ENCODE measurements around the gene PARP4.
"Not testable (repeated sequence)": the region's sequence is repeated elsewhere in the genome, so short reads cannot be mapped to it uniquely, and the experiment has no call there.

The PARP4 gene

DNA sequence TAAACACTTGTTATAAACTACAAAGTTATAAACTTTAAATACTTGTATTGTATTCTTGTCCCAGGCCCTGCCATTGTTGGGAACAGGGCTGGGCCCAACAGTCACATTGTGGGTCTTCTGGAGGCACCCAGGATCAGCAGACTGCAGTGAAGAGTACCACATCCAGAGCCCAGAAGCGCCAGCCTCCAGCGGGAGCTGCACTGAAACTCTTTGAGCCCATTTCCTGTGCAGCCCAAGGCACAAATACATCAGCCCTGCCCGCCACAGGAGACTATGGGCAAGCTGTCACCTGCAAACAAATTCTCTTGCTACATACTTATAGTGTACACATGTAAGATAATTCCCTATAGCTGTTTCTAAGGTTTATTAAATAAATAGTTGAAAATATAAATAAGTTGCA, 86.5 kb downstream of the PARP4 start:
- not testable (repeated sequence) for H3K27ac ChIP-seq (ENCODE audit: low read length); H3K4me3 ChIP-seq (ENCODE audit: low read length); H3K4me1 ChIP-seq (ENCODE audit: insufficient read depth, low read length); H3K9me3 ChIP-seq (ENCODE audit: insufficient read depth, low read depth, low read length); H3K9ac ChIP-seq (ENCODE audit: low read depth, low read length); H3K27me3 ChIP-seq (ENCODE audit: insufficient read depth, low read length)
- H3K36me3 ChIP-seq (ENCODE audit: insufficient read depth, low read depth, low read length) = peaks cover 31% of the 10 kb centered on the region

DNA sequence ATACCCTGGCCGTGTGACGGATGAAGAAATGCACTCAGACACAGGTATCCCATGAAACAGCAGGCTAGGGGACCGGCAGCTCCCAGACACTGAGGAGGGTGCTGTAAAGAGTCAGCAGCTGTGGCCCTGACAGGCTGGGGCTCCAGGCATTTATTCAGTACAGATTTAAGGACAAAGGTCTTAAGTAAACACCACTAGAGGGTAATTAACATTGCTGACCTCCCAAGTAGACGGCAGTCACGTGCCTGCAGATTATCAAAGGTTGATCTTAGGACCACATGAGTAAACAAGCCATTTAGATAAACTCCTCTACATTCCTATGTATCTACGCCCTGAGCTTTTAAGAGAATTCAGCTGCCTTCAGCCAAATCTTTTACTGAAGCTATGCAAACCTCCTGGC, 92.9 kb downstream of the PARP4 start:
- H3K9me3 ChIP-seq (ENCODE audit: insufficient read depth, low read depth, low read length) = peaks cover 13% of the 10 kb centered on the region
- H3K4me1 ChIP-seq (ENCODE audit: insufficient read depth, low read length); H3K27me3 ChIP-seq (ENCODE audit: insufficient read depth, low read length); H3K27ac ChIP-seq (ENCODE audit: low read length); H3K9ac ChIP-seq (ENCODE audit: low read depth, low read length); H3K4me3 ChIP-seq (ENCODE audit: low read length): not testable (repeated sequence)
- H3K36me3 ChIP-seq (ENCODE audit: insufficient read depth, low read depth, low read length) = peaks cover 34% of the 10 kb centered on the region

DNA sequence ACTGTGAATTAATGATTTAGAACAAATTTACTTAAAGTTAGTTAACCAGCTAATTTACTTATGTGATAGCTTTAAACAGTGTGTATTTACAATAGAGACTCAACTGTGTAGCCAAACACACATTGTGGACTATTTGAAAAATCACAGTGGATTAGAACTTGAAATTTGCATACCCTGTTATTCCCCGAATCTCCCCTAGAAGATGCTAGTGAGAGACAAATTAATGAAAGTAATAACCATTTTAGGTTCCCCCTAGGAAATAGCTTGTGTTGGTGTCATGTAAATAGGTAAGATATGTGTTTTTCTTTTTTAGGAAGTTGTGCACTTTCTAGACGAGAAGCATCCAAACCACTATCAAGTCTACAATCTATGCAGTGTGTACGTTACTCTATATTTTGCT, 104.7 kb downstream of the PARP4 start:
- no peaks in the 10 kb centered on the region for H3K9me3 ChIP-seq (ENCODE audit: insufficient read depth, low read depth, low read length)
- no peaks in the 10 kb centered on the region for H3K27me3 ChIP-seq (ENCODE audit: insufficient read depth, low read length)
- H3K9ac ChIP-seq (ENCODE audit: low read depth, low read length) = no peak overlapping the region
- no peaks in the 10 kb centered on the region for H3K36me3 ChIP-seq (ENCODE audit: insufficient read depth, low read depth, low read length)
- H3K4me1 ChIP-seq (ENCODE audit: insufficient read depth, low read length) = no peaks in the 10 kb centered on the region
- H3K4me3 ChIP-seq (ENCODE audit: low read length) = no peak overlapping the region
- no peak overlapping the region for H3K27ac ChIP-seq (ENCODE audit: low read length)

DNA sequence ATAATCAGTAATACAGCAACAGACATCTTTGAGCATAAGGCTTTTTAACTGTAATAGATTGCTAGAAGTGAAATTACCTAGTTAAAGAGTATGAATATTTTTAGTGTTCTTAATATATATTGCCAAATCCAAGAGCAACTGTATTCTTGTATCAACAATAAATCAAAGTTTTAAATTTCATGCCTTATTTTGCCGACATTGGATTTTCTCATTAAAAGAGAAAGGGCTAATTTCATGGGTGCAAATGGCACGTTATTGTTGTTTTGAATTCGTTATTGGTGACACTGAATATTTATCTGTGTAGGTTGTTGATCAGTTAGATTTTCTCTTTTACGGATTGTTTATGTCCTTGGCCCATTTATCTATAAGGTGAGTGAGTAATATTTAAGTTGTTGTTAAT, 106.1 kb downstream of the PARP4 start:
- no peaks in the 10 kb centered on the region for H3K9me3 ChIP-seq (ENCODE audit: insufficient read depth, low read depth, low read length)
- no peak overlapping the region for H3K4me3 ChIP-seq (ENCODE audit: low read length)
- H3K36me3 ChIP-seq (ENCODE audit: insufficient read depth, low read depth, low read length) = no peaks in the 10 kb centered on the region
- H3K27me3 ChIP-seq (ENCODE audit: insufficient read depth, low read length) = no peaks in the 10 kb centered on the region
- H3K27ac ChIP-seq (ENCODE audit: low read length) = no peak overlapping the region
- no peaks in the 10 kb centered on the region for H3K4me1 ChIP-seq (ENCODE audit: insufficient read depth, low read length)
- no peak overlapping the region for H3K9ac ChIP-seq (ENCODE audit: low read depth, low read length)

DNA sequence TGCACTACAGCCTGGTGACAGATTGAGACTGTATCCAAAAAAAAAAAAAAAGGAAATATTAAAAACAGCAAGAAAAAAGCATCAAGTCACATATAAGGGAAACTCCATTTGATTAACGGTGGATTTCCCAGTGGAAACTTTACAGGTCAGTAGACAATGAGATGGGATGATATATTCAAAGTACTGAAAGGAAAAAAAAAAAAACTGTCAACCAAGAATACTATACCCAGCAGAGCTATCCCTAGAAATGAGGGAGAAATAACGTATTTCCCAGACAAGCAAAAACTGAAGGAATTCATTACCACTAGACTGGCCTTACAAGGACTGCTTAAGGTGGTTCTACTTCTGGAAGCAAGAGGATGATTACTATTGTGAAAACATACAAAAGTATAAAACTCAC, 115.8 kb downstream of the PARP4 start:
- no peak overlapping the region for H3K4me3 ChIP-seq (ENCODE audit: low read length)
- no peak overlapping the region for H3K9ac ChIP-seq (ENCODE audit: low read depth, low read length)
- H3K27ac ChIP-seq (ENCODE audit: low read length) = no peak overlapping the region
- H3K27me3 ChIP-seq (ENCODE audit: insufficient read depth, low read length) = no peaks in the 10 kb centered on the region
- H3K36me3 ChIP-seq (ENCODE audit: insufficient read depth, low read depth, low read length) = no peaks in the 10 kb centered on the region
- no peaks in the 10 kb centered on the region for H3K9me3 ChIP-seq (ENCODE audit: insufficient read depth, low read depth, low read length)
- H3K4me1 ChIP-seq (ENCODE audit: insufficient read depth, low read length) = no peaks in the 10 kb centered on the region

DNA sequence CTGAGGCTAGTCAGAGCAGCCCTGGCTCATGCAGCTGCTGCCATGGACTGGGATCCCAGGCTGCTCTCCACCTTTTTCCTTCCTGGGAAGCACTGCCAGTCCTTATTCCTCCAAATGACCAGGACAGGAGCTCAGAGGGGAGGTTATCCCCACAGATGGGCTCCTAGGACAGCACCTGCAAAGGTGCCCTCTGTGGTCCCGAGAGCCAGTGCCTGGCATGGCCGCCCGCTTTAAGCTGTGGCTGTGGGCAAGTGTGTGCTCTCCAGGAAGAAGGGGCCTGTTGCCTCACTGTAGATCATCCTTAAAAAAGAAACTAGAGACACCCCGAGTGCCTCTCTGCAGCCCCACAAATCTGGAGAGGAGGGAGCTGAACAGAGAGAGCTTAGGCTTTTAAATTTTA, 119.6 kb downstream of the PARP4 start:
- no peaks in the 10 kb centered on the region for H3K9me3 ChIP-seq (ENCODE audit: insufficient read depth, low read depth, low read length)
- no peak overlapping the region for H3K27ac ChIP-seq (ENCODE audit: low read length)
- no peak overlapping the region for H3K9ac ChIP-seq (ENCODE audit: low read depth, low read length)
- H3K4me3 ChIP-seq (ENCODE audit: low read length) = no peak overlapping the region
- H3K4me1 ChIP-seq (ENCODE audit: insufficient read depth, low read length) = no peaks in the 10 kb centered on the region
- H3K27me3 ChIP-seq (ENCODE audit: insufficient read depth, low read length) = no peaks in the 10 kb centered on the region
- H3K36me3 ChIP-seq (ENCODE audit: insufficient read depth, low read depth, low read length) = no peaks in the 10 kb centered on the region

DNA sequence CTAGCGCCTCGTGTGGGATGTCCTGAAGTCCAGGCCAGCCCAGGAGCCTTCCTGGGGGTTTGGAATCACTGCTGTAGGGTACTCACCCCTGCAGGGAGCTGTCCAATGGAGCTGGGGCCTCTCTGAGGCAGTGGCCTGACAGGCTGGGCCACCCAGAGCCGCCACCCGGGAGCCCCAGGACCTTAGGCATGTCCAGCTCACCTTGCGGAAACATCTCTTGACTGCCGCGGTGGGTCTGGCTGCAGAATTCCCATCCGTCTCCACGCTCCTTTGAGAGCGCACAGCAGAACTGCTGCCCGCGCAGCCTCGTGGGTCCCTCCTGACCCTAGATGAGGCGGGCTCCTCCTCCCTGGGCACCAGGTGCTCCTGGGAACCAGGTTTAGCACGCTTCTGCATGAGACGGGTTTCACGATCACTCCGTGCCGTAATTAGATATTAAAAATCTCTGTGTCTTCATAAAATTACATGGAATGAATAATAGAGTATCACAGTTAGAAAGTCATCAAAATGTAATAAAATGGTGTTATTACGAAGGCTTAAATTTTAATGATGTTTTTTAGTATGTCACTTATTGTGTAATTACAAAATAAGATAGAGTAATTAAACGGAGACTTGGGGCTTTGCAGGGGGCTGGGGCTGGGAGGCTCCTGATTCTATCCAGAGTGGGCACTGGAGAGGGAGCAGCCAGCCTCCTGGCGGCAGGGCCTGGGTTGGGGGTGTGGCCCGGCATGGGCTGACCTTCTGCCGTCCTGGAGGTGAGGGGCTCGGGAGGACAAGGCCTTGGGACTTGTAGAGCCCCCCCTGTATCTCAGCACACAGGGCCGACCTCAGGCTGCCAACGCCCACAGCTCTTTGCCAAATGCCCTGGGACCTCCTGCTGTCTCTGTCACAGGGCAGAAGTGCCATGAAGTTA, 120.6 kb downstream of the PARP4 start:
- H3K4me3 ChIP-seq (ENCODE audit: low read length); H3K9ac ChIP-seq (ENCODE audit: low read depth, low read length); H3K9me3 ChIP-seq (ENCODE audit: insufficient read depth, low read depth, low read length); H3K4me1 ChIP-seq (ENCODE audit: insufficient read depth, low read length); H3K27me3 ChIP-seq (ENCODE audit: insufficient read depth, low read length); H3K36me3 ChIP-seq (ENCODE audit: insufficient read depth, low read depth, low read length); H3K27ac ChIP-seq (ENCODE audit: low read length): not testable (repeated sequence)

DNA sequence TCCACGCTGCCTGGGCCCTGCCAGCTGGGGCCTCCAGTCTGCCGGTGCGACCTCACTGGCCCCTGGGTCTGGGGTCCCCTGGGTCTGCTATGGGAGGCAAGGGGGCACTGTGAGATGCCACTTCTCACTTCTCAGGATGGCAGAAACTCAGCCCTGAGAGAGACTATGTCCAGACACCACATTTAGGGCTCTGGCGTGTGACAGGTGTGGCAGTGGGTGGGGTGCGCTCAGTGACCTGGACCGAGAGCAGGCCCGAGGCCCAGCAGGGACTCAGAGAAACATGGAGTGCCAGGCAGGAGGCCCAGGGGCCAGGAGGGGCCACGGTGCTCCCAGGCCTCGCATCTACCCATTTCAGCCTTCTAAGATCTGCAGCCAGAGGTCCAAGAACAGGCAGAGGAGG, 121.8 kb downstream of the PARP4 start:
- H3K27me3 ChIP-seq (ENCODE audit: insufficient read depth, low read length); H3K27ac ChIP-seq (ENCODE audit: low read length); H3K9ac ChIP-seq (ENCODE audit: low read depth, low read length); H3K9me3 ChIP-seq (ENCODE audit: insufficient read depth, low read depth, low read length); H3K36me3 ChIP-seq (ENCODE audit: insufficient read depth, low read depth, low read length); H3K4me1 ChIP-seq (ENCODE audit: insufficient read depth, low read length); H3K4me3 ChIP-seq (ENCODE audit: low read length): not testable (repeated sequence)

DNA sequence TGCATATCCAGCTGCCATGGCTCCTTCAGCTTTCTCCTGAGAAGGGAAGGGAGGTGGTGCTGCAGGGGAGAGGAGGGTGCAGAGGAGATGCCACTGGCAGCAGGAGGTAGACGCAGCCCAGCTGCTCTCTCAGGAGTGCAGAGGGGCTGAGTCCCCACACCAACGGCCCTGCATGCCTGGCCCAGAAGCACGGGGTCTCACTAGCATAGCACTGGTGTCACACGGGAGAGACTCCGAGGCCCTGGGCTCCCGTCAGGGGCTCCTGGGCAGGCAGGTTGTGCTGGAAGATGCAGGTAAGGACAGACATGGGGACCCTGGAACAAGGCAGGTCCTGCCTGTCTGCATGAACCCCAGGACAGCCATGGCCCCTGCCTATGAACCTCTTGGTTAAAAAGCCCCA, 123.1 kb downstream of the PARP4 start:
- no peaks in the 10 kb centered on the region for H3K4me1 ChIP-seq (ENCODE audit: insufficient read depth, low read length)
- H3K27ac ChIP-seq (ENCODE audit: low read length) = no peak overlapping the region
- no peaks in the 10 kb centered on the region for H3K27me3 ChIP-seq (ENCODE audit: insufficient read depth, low read length)
- H3K4me3 ChIP-seq (ENCODE audit: low read length) = no peak overlapping the region
- no peak overlapping the region for H3K9ac ChIP-seq (ENCODE audit: low read depth, low read length)
- H3K36me3 ChIP-seq (ENCODE audit: insufficient read depth, low read depth, low read length) = no peaks in the 10 kb centered on the region
- no peaks in the 10 kb centered on the region for H3K9me3 ChIP-seq (ENCODE audit: insufficient read depth, low read depth, low read length)

DNA sequence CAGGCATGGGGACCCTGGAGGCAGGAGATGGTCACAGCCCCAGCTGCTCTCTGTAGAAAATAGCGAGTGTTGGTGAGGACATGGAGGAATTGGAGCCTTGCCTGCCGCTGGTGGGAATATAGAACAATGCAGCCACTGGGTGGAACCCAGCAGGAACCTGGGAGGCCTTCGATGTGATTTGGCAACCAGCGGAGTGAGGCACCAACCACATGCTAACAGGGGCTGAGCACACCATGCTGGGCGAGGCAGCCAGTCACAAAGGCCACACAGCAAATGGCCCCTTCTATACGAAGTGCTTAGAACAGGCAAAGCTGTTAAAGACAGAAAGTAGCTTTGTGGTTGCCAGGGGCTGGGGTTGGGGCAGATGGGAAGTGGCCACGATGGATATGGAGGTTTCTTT, 123.8 kb downstream of the PARP4 start:
- not testable (repeated sequence) for H3K4me1 ChIP-seq (ENCODE audit: insufficient read depth, low read length); H3K36me3 ChIP-seq (ENCODE audit: insufficient read depth, low read depth, low read length); H3K9me3 ChIP-seq (ENCODE audit: insufficient read depth, low read depth, low read length); H3K27me3 ChIP-seq (ENCODE audit: insufficient read depth, low read length); H3K27ac ChIP-seq (ENCODE audit: low read length); H3K9ac ChIP-seq (ENCODE audit: low read depth, low read length); H3K4me3 ChIP-seq (ENCODE audit: low read length)

DNA sequence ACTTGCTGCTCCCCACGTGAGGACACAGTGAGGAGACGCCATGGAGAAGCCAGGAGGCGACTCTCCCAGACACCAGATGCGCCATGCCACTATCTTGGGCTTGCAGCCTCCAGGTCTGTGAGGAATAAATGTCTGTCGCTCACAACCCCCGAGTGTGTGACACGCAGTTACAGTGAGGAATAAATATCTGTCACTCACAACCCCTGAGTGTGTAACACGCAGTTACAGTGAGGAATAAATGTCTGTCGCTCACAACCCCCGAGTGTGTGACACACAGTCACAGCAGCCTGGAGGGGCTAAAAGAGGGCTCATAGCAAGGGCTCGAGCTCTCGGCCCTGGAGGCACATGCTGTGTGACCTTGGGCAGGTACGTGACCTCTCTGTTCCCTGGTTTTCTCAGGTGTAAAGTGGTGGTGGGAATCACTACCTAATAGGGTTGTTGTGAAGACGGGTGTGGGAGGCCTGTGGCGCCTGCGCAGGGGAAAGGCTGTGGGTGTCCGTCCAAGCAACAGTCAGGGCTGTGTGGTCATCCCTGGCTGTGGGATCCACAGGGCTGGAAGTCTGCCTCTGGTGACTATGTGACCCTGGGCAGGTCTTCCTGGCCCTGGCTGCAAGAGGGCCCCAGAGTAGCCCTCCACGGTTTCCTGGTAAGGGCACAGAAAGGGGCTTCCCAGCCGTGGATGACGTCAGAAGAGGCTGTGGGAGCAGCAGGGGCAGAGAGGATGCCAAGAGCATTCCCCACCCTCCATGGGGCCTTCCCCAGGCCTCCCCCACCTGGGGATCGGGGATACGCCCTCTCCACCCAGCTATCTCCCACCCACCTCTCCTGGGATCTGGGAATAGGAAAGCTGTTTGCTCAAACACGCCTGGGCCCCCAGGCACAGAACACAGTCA, 125.5 kb downstream of the PARP4 start:
- no peaks in the 10 kb centered on the region for H3K27me3 ChIP-seq (ENCODE audit: insufficient read depth, low read length)
- H3K36me3 ChIP-seq (ENCODE audit: insufficient read depth, low read depth, low read length) = no peaks in the 10 kb centered on the region
- H3K9ac ChIP-seq (ENCODE audit: low read depth, low read length) = no peak overlapping the region
- no peak overlapping the region for H3K4me3 ChIP-seq (ENCODE audit: low read length)
- no peaks in the 10 kb centered on the region for H3K4me1 ChIP-seq (ENCODE audit: insufficient read depth, low read length)
- no peaks in the 10 kb centered on the region for H3K9me3 ChIP-seq (ENCODE audit: insufficient read depth, low read depth, low read length)
- no peak overlapping the region for H3K27ac ChIP-seq (ENCODE audit: low read length)

DNA sequence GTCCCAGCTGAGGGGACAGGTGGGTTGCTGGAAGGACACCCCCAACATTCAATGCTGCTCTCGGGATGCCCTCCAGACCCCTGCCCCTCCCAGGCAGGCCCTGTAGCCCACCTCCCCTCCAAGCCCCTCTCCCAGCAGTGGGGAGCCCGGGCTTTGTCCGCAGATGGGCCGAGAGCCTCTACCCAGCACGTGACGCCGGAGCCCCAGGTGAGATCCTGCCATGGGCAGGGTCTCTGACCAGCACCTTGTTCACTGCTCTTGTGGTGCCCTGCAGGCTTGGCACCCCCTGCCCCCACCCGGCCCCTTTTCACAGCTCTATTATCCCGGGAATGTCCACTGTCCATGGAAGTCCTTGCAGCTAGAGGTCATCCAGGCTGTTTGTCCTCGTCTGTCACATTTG, 126.7 kb downstream of the PARP4 start:
- H3K9me3 ChIP-seq (ENCODE audit: insufficient read depth, low read depth, low read length) = no peaks in the 10 kb centered on the region
- no peaks in the 10 kb centered on the region for H3K27me3 ChIP-seq (ENCODE audit: insufficient read depth, low read length)
- no peak overlapping the region for H3K9ac ChIP-seq (ENCODE audit: low read depth, low read length)
- H3K27ac ChIP-seq (ENCODE audit: low read length) = no peak overlapping the region
- H3K36me3 ChIP-seq (ENCODE audit: insufficient read depth, low read depth, low read length) = no peaks in the 10 kb centered on the region
- H3K4me3 ChIP-seq (ENCODE audit: low read length) = no peak overlapping the region
- H3K4me1 ChIP-seq (ENCODE audit: insufficient read depth, low read length) = no peaks in the 10 kb centered on the region
